ENCODE results near the gene TMED9. TPM values are rescaled to one million over a fixed set of nuclear protein-coding genes. Genes with fewer than 3 reads are reported as not detected.
A peak's percentile ranks its signal among the peaks of the same experiment; 100 is the strongest.

The TMED9 gene
- total RNA-seq, 1 experiment from 2014 or later = 62.2 TPM

- no peak for DNase-seq (ENCODE audit: low read depth)
These were observed 13.7 kb upstream of the TMED9 start for GRCh38 chr5:177578316-177578715.

DNA sequence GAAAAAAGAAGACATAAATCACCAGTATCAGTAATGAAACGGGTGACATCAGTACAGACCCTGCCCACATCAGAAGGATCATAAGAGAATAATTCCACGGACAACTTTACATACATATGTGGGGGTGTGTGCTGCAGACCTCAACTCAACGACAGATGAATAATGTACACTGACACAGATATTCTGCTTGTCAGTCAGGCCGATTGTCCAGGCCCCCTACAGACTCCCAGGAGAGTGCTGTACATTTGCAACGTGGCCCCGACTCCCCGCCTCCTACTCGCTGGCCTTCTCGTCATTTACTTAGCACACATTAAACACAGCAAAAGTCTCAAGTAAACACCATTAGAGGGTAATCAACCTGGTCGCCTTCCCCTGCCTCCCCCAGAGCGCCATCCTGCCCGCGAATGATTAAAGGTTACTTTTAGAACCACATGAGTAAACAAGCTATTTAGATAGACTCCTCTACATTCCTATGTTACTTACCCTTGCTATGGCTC is 3.5 kb upstream of the TMED9 start:
- DNase-seq (ENCODE audit: low read depth) = no peak

- no peak for DNase-seq (ENCODE audit: low read depth)
These were observed 1.6 kb upstream of the TMED9 start for GRCh38 chr5:177590406-177590805.

DNA sequence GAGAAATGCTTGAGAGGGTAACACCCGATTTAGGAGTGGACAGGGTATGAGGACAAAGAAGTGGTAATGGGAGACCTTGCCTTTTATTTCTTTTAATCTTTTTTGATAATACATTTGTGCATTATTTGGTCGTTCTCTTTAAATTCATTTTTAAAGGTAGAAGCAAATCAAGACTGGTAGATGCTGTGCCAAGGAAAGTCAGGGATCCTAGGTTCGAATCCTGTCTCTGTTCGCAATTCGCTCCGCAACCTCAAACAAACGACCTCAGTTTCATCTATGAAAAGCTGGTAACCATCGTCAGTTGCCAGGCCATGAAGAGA is 353 bp upstream of the TMED9 start:
- no peak for DNase-seq (ENCODE audit: low read depth)

DNA sequence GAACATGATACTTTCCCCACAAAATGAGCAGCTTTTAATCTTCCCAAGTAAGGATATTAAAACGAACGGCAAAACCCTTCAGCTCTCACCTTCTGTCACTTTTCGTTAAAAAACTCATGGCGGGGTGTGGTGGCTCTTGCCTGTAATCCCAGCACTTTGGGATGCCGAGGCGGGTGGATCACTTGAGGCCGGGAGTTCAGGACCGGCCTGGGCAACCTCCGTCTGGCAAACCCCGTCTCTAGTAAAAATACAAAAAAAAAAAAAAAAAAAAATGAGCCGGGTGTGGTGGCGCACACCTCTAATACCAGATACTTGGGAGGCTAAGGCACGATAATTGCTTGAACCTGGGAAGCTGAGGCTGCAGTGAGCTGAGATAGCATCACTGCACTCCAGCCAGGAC is 902 bp downstream of the TMED9 start:
- DNase-seq (ENCODE audit: low read depth) = no peak

GRCh38 chr5:177593511-177593910 is 1.5 kb downstream of the TMED9 start:
- no peak for DNase-seq (ENCODE audit: low read depth)

- no peak for DNase-seq (ENCODE audit: low read depth)
These were observed 2.1 kb downstream of the TMED9 start for GRCh38 chr5:177594071-177594470.

DNA sequence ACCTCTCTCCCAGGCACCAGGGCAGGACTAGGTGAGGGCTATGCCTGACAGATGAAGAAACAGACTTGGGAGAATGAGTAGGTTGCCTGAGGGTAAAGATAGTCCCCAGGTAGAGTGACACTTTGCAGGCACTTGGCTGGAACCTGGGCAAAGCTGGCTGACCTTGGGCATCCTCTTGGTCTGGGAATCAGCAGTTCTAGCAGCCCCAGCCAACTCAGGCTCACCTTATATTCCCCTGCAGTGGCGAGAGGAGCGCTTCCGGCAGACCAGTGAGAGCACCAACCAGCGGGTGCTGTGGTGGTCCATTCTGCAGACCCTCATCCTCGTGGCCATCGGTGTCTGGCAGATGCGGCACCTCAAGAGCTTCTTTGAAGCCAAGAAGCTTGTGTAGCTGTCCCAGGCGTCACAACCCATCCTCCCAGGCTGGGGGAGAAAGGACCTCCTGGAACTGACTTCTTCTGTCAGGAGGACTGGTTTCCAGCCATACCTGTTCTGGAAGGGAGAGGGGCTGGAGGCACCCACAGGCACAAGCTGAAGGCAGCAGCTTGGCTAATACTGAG is 3.1 kb downstream of the TMED9 start:
- DNase-seq (ENCODE audit: low read depth) = no peak

GRCh38 chr5:177595991-177596774 is 4.2 kb downstream of the TMED9 start:
- DNase-seq (ENCODE audit: low read depth) = no peak

DNA sequence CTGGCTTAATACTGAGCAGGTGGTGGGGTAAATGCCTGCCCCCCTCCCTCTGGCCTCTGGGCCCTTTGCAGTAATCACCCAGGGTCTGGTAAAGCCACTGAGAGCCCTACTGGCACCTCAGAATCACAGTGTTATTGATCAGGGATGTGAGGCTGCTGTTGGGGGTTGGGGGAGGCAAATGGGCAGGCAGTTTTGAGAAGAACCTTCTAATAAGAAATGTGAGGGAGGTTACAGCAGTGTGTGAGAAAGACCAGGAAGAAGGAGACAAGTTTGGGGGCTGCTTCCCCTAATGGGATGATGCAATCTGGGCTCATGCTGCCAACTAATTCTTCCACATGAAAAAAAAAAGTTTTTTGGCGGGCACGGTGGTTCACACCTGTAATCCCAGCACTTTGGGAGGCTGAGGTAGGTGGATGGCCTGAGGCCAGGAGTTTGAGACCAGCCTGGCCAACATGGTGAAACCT is 4.8 kb downstream of the TMED9 start:
- no peak for DNase-seq (ENCODE audit: low read depth)

GRCh38 chr5:177598477-177598876 is 6.5 kb downstream of the TMED9 start:
- no peak for DNase-seq (ENCODE audit: low read depth)

DNA sequence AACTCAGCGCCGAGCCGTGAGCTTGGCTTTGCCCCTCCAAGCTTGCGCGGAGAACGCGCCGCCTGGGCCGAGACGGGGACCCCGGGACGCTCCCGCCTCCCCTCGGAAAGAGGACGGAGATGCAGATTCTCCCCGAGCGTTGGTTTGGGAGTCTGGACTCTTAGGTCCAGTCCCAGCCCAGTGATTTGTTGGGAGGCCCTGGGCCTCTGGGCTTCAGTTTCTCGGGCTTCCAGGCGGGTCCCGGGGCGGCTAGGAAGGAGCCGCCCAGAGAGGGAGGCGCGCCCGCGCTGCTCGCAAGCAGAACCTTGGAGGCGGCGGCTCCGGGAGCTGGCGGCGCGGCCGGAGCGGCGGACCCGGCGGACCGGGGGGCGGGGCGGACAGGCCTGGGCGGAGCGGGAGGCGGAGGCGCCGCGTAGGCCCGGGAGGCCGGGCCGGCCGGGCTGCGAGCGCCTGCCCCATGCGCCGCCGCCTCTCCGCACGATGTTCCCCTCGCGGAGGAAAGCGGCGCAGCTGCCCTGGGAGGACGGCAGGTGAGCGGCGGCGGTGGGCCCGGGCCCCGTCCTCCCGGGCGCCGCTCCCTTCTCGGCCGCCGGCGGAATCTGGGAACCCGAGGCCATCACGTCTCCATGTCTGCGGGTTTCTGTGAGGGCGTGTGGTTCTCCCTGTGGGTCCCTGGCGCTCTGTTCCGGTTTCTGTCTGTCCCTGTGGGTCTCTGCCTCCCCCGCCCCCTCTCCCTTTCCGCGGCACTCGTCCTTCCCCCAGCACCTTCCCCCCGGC is 7.9 kb downstream of the TMED9 start, which contains the start of gene B4GALT7:
TSS of gene B4GALT7 (plus strand) at position 402 of the 777 bp plus-strand sequence. CDS start at position 481, 79 bp downstream.
- peak; percentile 76 for DNase-seq (ENCODE audit: low read depth)

DNA sequence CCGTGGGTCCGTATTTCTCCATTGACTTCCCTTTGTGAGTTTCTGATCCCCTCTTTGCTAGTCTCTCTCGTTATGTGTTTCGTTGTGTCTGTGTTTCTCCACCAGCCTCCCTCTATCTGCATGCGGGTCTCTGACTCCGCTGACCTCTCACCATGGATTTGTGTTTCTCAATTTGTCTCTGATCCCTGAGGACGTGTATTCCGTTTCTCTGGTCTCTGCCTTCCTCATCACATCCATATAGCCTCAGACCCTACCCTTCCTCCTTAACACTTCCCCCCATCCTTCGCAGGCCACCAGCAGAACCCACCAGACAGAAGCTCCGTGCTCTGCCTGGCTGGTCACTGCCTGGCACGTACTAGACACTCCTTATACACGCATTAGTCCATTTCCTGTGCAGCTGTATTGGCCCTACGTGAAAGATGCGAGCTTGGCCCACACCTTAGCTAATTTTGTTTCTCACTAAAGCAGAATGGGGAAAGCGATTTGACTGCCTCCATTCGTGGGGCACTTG is 8.6 kb downstream of the TMED9 start:
- DNase-seq (ENCODE audit: low read depth) = peak; percentile 22

DNA sequence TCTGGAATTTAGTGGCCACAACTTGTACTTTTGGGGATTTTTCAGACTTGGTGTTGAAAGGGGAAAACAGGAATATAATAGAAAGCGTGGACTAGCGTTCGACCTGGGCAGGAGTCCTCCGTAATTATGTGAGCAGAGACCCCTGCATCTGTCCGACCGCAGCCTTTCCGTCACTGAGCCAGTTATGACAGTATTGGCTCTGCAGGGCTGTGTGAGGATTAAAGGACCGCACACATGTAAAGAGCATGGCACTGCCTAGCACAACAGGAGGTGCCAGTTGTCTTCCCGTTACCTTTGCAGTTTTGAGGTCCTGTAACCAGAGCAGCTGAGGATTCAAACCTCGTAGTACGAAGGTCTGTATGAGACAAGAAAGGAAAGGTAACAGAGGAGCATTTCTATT is 9.1 kb downstream of the TMED9 start:
- DNase-seq (ENCODE audit: low read depth) = no peak

DNA sequence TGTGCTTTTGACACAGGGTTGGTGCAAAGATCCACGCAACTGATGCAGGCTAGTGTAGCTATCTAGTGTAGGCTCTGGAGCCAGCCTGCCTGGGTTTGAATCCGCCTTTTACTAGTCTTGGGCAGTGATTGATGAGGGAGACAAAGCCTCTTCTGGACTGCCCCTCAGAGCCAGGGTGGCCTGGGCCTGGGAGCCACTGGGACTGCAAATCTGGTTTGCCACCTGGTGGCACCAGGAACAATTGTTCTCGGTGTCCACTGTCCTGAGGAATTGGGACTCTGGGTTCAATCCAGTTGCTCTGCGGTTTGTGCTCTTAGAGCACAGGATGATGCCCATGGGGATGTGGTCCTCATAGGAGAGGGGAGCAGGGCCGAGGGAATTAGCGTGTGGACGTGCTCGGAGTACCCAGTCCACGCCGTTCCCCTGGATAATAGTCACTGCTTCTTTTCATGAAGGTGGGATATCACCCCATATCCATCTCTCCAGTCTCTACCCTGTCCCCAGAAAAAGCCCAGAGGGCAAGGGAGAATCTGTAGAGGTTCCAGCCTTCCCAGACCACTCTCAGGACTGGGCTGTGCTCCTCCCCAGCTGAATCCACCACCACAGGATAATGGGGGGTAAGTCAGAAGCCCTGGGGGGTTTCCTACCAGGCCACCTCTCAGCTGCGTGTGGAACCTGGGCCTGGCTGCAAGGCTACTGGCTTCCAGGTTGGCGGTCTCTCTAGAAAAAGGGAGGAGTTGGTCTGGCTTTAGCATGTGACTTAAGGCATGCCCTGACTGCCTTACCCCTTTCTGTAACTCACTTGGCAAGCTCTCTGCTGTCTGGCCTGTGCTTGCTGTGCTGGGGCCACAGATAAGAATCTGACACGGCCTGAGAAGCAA is 9.8 kb downstream of the TMED9 start:
- DNase-seq (ENCODE audit: low read depth) = peak; percentile 9

GRCh38 chr5:177602458-177602830 is 10.4 kb downstream of the TMED9 start:
- no peak for DNase-seq (ENCODE audit: low read depth)

DNA sequence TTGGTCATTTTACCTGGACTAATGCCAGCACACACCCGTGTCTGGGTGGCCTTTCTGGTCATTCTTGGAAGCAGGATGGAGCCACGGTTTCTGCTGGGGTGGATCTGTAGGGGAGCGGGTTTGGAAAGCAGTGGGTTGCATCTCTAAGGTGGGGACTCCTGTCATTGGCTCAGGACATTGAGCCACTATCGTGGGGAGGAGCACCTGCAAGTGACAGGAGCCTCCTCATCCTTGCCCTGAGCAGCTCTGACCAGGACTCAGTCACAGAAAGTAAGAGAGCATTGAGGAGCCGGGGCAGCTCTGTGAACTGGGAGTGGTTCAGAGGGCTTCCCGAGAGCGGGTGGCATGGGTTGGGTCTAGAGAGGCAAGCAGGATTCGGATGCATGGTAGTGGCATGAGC is 11.6 kb downstream of the TMED9 start:
- DNase-seq (ENCODE audit: low read depth) = no peak

- DNase-seq (ENCODE audit: low read depth) = no peak
These were observed 12.1 kb downstream of the TMED9 start for GRCh38 chr5:177604116-177604521.

GRCh38 chr5:177604656-177605055 is 12.7 kb downstream of the TMED9 start:
- no peak for DNase-seq (ENCODE audit: low read depth)

- DNase-seq (ENCODE audit: low read depth) = no peak
These were observed 13.1 kb downstream of the TMED9 start for GRCh38 chr5:177605078-177605477.

GRCh38 chr5:177605667-177606066 is 13.7 kb downstream of the TMED9 start:
- DNase-seq (ENCODE audit: low read depth) = no peak
